Caco-2 (cell line): Measurements from ENCODE around the gene ZMAT5. TPM values are rescaled to one million over a fixed set of nuclear protein-coding genes. Genes with fewer than 3 reads are reported as not detected.

ENCODE experiments used
- BruUV-seq: library from RNA; stranded (reverse); fragments of 400-500 nt; replicated peaks from 2 replicates; lab custom pipeline; 2021; lab: Mats Ljungman, UMichigan
- CTCF ChIA-PET: fragments of 300-600 bp; sonication (Branson Sonifier 250); formaldehyde crosslinking; loops from one replicate; lab custom pipeline; 2022; ENCODE audit warnings: antibody characterized with exemption; lab: Charles Lee
- POLR2A ChIA-PET: fragments of 300-600 bp; sonication (Branson Sonifier 250); formaldehyde crosslinking; loops from one replicate; lab custom pipeline; 2022; ENCODE audit warnings: antibody characterized with exemption; lab: Charles Lee
- DNase-seq, 2 experiments: peaks; one replicate each; pipeline versions ENCODE4 v3.0.0 to v3.0.0-alpha.2; 2020 to 2022
- H3K27me3 ChIP-seq: replicated peaks from 2 replicates; pipeline ENCODE4 v1.6.0; 2011; ENCODE audit warnings: low read length; ENCODE audit not compliant: control insufficient read depth, insufficient read depth
- H3K36me3 ChIP-seq: 2 replicates; pipeline ENCODE4 v1.5.1; 2011; ENCODE audit warnings: low read length; ENCODE audit not compliant: control insufficient read depth, insufficient read depth
- H3K4me1 ChIP-seq: fragments of 250-450 bp; sonication (Bioruptor Pico); 2 replicates; pipeline ENCODE4 v1.5.1; 2020; ENCODE audit warnings: mild to moderate bottlenecking
- H3K4me3 ChIP-seq: 2 replicates; pipeline ENCODE4 v1.5.1; 2011; ENCODE audit warnings: low read depth, mild to moderate bottlenecking, control low read depth, low read length
- H3K9me3 ChIP-seq: fragments of 250-450 bp; sonication (Bioruptor Pico); 2 replicates; pipeline ENCODE4 v1.5.1; 2020; ENCODE audit warnings: mild to moderate bottlenecking, moderate library complexity
- H3K27ac Mint-ChIP-seq: one replicate; pipeline ENCODE4 v1.8.0; 2022; ENCODE audit warnings: mixed read lengths; ENCODE audit not compliant: unreplicated experiment
- H3K27me3 Mint-ChIP-seq: one replicate; pipeline ENCODE4 v1.8.0; 2022; ENCODE audit warnings: mixed read lengths; ENCODE audit not compliant: insufficient read depth, unreplicated experiment
- H3K36me3 Mint-ChIP-seq: one replicate; pipeline ENCODE4 v1.8.0; 2022; ENCODE audit warnings: mild to moderate bottlenecking, mixed read lengths; ENCODE audit not compliant: insufficient read depth, unreplicated experiment
- H3K4me1 Mint-ChIP-seq: one replicate; pipeline ENCODE4 v1.8.0; 2022; ENCODE audit warnings: low read depth, mixed read lengths; ENCODE audit not compliant: unreplicated experiment
- H3K4me3 Mint-ChIP-seq: one replicate; pipeline ENCODE4 v1.8.0; 2022; ENCODE audit warnings: mild to moderate bottlenecking, moderate library complexity, mixed read lengths; ENCODE audit not compliant: unreplicated experiment
- H3K9me3 Mint-ChIP-seq: one replicate; pipeline ENCODE4 v1.8.0; 2022; ENCODE audit warnings: mixed read lengths; ENCODE audit not compliant: unreplicated experiment
- intact Hi-C: fragments of 100-400 bp; cut with micrococcal nuclease; formaldehyde crosslinking; loops from one replicate; pipeline ENCODE4 v1.10.0; 2022; ENCODE audit not compliant: unreplicated experiment
- total RNA-seq: library from RNA; stranded (reverse); gene quantifications from 2 replicates; pipeline ENCODE4 v1.2.3, GENCODE V29; 2022
- TF ChIP-seq, protein P1 (sequence below), 2 experiments: fragments of 200-600 bp in 1 of 2; IDR thresholded peaks; 1 replicate in 1 of 2; 2 replicates in 1 of 2; pipeline versions ENCODE4 v1.5.1 to v1.8.0; 2011 to 2022; ENCODE audit warnings: antibody characterized with exemption in 1 of 2, control low read depth in 1 of 2, inconsistent platforms in 1 of 2, low read depth in 1 of 2, low read length in 1 of 2, mild to moderate bottlenecking in 1 of 2, moderate library complexity in 1 of 2; ENCODE audit not compliant: insufficient read depth in 1 of 2, severe bottlenecking in 1 of 2, unreplicated experiment in 1 of 2

Gene ZMAT5
- total RNA-seq, 1 experiment from 2014 or later, result 19.7 TPM

DNA sequence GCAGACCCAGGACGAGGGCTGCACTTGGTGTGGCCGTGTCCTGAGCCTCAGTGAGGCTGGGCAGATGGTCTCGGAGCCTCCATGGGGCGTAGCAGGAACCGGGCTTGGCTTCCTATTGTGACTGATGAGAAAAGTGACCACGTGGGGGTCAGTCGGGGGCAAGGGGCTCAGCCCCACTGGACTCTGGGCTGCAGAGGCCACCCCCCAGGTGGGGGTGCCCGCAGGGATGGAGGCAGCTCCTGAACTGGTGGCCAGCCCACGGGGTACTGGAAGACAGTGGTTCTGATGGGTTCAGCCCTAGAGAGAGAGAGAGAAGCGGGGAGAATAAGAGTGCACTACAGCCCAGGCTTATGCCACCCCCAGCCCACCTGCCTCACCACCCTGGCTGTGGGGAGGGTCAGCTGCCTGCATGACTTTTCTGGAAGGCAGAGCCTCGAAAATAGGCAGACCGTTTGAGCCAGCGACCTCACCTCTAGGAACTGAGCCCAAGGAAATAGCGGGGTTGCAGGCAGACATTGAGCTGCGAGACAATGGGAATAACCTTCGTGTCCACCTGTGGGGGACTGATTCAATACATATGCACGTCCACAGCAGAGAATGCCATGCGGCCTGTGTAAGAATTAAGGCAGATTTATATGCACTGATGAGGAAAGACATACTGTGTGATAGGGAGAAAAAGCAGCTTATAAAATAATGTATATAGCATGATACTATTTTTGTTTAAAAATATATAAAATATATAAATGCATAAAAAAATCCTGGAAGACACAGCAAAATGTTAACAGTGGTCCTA lies 35.6 kb downstream of the ZMAT5 start:
- CTCF ChIA-PET, result no interaction called here
- TF ChIP-seq, protein P1, sequence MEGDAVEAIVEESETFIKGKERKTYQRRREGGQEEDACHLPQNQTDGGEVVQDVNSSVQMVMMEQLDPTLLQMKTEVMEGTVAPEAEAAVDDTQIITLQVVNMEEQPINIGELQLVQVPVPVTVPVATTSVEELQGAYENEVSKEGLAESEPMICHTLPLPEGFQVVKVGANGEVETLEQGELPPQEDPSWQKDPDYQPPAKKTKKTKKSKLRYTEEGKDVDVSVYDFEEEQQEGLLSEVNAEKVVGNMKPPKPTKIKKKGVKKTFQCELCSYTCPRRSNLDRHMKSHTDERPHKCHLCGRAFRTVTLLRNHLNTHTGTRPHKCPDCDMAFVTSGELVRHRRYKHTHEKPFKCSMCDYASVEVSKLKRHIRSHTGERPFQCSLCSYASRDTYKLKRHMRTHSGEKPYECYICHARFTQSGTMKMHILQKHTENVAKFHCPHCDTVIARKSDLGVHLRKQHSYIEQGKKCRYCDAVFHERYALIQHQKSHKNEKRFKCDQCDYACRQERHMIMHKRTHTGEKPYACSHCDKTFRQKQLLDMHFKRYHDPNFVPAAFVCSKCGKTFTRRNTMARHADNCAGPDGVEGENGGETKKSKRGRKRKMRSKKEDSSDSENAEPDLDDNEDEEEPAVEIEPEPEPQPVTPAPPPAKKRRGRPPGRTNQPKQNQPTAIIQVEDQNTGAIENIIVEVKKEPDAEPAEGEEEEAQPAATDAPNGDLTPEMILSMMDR (IDR thresholded peaks at IDR 0.05; ENCODE audit: insufficient read depth in 1 of 2, low read depth in 1 of 2, low read length in 1 of 2, severe bottlenecking in 1 of 2, unreplicated experiment in 1 of 2), result no peak
- Histone ChIP-seq H3K27me3 (no peaks in the 10 kb centered on the region), H3K36me3 (no peaks in the 10 kb centered on the region), H3K9me3 (no peaks in the 10 kb centered on the region), H3K4me1 (peaks cover 4% of the 10 kb centered on the region; the same call in 1 of the 2 replicates), H3K4me3 (no peak overlapping the region)
- Mint-ChIP-seq H3K4me1 (no peaks in the 10 kb centered on the region), H3K27me3 (no peaks in the 10 kb centered on the region), H3K36me3 (no peaks in the 10 kb centered on the region), H3K9me3 (no peaks in the 10 kb centered on the region), H3K27ac (no peak overlapping the region), H3K4me3 (no peak overlapping the region)
- POLR2A ChIA-PET, result no interaction called here
- intact Hi-C loops, result no loop called here
- no TSS peak for BruUV-seq
- no peak for DNase-seq

DNA sequence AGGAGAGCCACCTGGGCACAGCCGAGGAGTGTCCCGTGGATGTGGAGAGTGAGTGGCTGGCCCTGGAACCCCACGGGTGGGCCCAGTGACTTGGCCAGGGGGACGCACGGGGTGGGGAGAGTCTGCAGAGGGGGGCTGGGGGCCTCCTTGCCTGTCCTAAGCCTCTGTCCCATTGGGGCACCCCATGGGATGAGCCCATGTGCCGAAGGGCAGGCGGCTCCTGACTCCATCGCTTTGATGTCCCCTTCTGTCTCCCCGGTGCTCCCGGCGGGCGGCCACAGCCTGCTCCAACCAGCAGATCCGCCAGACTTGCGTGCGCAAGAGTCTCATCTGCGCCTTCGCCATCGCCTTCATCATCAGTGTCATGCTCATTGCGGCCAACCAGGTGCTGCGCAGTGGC lies 37.6 kb downstream of the ZMAT5 start:
- no peaks in the 10 kb centered on the region for H3K36me3 Mint-ChIP-seq
- H3K4me3 Mint-ChIP-seq, result no peak overlapping the region
- intact Hi-C loops, result loop anchor here (5.0 kb wide), 1 partner anchor 38 kb away; the partner anchor contains the start of genes UQCR10 and ZMAT5
- DNase-seq, result no peak
- BruUV-seq, result no TSS peak
- Histone ChIP-seq H3K4me3 (no peak overlapping the region), H3K9me3 (no peaks in the 10 kb centered on the region), H3K4me1 (peaks cover 4% of the 10 kb centered on the region; the same call in 1 of the 2 replicates), H3K27me3 (no peaks in the 10 kb centered on the region), H3K36me3 (no peaks in the 10 kb centered on the region)
- ChIA-PET POLR2A (no interaction called here), CTCF (no interaction called here)
- H3K27ac Mint-ChIP-seq, result no peak overlapping the region
- TF ChIP-seq, protein P1 (IDR thresholded peaks at IDR 0.05; ENCODE audit: insufficient read depth in 1 of 2, low read depth in 1 of 2, low read length in 1 of 2, severe bottlenecking in 1 of 2, unreplicated experiment in 1 of 2), result no peak
- H3K27me3 Mint-ChIP-seq, result no peaks in the 10 kb centered on the region
- H3K9me3 Mint-ChIP-seq, result no peaks in the 10 kb centered on the region
- H3K4me1 Mint-ChIP-seq, result no peaks in the 10 kb centered on the region

- Histone ChIP-seq H3K36me3 (no peaks in the 10 kb centered on the region), H3K4me3 (no peak overlapping the region), H3K27me3 (no peaks in the 10 kb centered on the region), H3K4me1 (peaks cover 3% of the 10 kb centered on the region; the same call in 1 of the 2 replicates), H3K9me3 (no peaks in the 10 kb centered on the region)
- POLR2A ChIA-PET, result no interaction called here
- CTCF ChIA-PET, result interaction anchor here (1.7 kb wide), 1 partner anchor 278 kb away, joined by 9 read pairs; no protein-coding TSS in a partner anchor
- Mint-ChIP-seq H3K36me3 (no peaks in the 10 kb centered on the region), H3K4me3 (no peak overlapping the region), H3K27me3 (no peaks in the 10 kb centered on the region), H3K9me3 (no peaks in the 10 kb centered on the region), H3K27ac (no peak overlapping the region), H3K4me1 (no peaks in the 10 kb centered on the region)
- intact Hi-C loops, result loop anchor here (5.0 kb wide), 1 partner anchor 40 kb away; the partner anchor contains the start of genes UQCR10 and ZMAT5
- TF ChIP-seq, protein P1 (IDR thresholded peaks at IDR 0.05; ENCODE audit: insufficient read depth in 1 of 2, low read depth in 1 of 2, low read length in 1 of 2, severe bottlenecking in 1 of 2, unreplicated experiment in 1 of 2), result peak; percentile 52 to 69
- BruUV-seq, result no TSS peak
- peak; percentile 63 to 68 for DNase-seq
These were observed 39.7 kb downstream of the ZMAT5 start for GRCh38 chr22:29727131-29727523.
